Caco-2 (cell line): ENCODE results near the gene ARHGEF7. TPM values are rescaled to one million over a fixed set of nuclear protein-coding genes. Genes with fewer than 3 reads are reported as not detected.
"Not testable (repeated sequence)": the region's sequence is repeated elsewhere in the genome, so short reads cannot be mapped to it uniquely, and the experiment has no call there.

Experiments
- BruUV-seq: library from RNA; stranded (reverse); fragments of 400-500 nt; replicated peaks from 2 replicates; lab custom pipeline; 2021; lab: Mats Ljungman, UMichigan
- CTCF ChIA-PET: fragments of 300-600 bp; sonication (Branson Sonifier 250); formaldehyde crosslinking; loops from one replicate; lab custom pipeline; 2022; ENCODE audit warnings: antibody characterized with exemption; lab: Charles Lee
- POLR2A ChIA-PET: fragments of 300-600 bp; sonication (Branson Sonifier 250); formaldehyde crosslinking; loops from one replicate; lab custom pipeline; 2022; ENCODE audit warnings: antibody characterized with exemption; lab: Charles Lee
- DNase-seq, 2 experiments: peaks; one replicate each; pipeline versions ENCODE4 v3.0.0 to v3.0.0-alpha.2; 2020 to 2022
- H3K27me3 ChIP-seq: replicated peaks from 2 replicates; pipeline ENCODE4 v1.6.0; 2011; ENCODE audit warnings: low read length; ENCODE audit not compliant: control insufficient read depth, insufficient read depth
- H3K36me3 ChIP-seq: 2 replicates; pipeline ENCODE4 v1.5.1; 2011; ENCODE audit warnings: low read length; ENCODE audit not compliant: control insufficient read depth, insufficient read depth
- H3K4me1 ChIP-seq: fragments of 250-450 bp; sonication (Bioruptor Pico); 2 replicates; pipeline ENCODE4 v1.5.1; 2020; ENCODE audit warnings: mild to moderate bottlenecking
- H3K4me3 ChIP-seq: 2 replicates; pipeline ENCODE4 v1.5.1; 2011; ENCODE audit warnings: low read depth, mild to moderate bottlenecking, control low read depth, low read length
- H3K9me3 ChIP-seq: fragments of 250-450 bp; sonication (Bioruptor Pico); 2 replicates; pipeline ENCODE4 v1.5.1; 2020; ENCODE audit warnings: mild to moderate bottlenecking, moderate library complexity
- H3K27ac Mint-ChIP-seq: one replicate; pipeline ENCODE4 v1.8.0; 2022; ENCODE audit warnings: mixed read lengths; ENCODE audit not compliant: unreplicated experiment
- H3K27me3 Mint-ChIP-seq: one replicate; pipeline ENCODE4 v1.8.0; 2022; ENCODE audit warnings: mixed read lengths; ENCODE audit not compliant: insufficient read depth, unreplicated experiment
- H3K36me3 Mint-ChIP-seq: one replicate; pipeline ENCODE4 v1.8.0; 2022; ENCODE audit warnings: mild to moderate bottlenecking, mixed read lengths; ENCODE audit not compliant: insufficient read depth, unreplicated experiment
- H3K4me1 Mint-ChIP-seq: one replicate; pipeline ENCODE4 v1.8.0; 2022; ENCODE audit warnings: low read depth, mixed read lengths; ENCODE audit not compliant: unreplicated experiment
- H3K4me3 Mint-ChIP-seq: one replicate; pipeline ENCODE4 v1.8.0; 2022; ENCODE audit warnings: mild to moderate bottlenecking, moderate library complexity, mixed read lengths; ENCODE audit not compliant: unreplicated experiment
- H3K9me3 Mint-ChIP-seq: one replicate; pipeline ENCODE4 v1.8.0; 2022; ENCODE audit warnings: mixed read lengths; ENCODE audit not compliant: unreplicated experiment
- CTCF ChIP-seq, 2 experiments: fragments of 200-600 bp in 1 of 2; IDR thresholded peaks; 1 replicate in 1 of 2; 2 replicates in 1 of 2; pipeline versions ENCODE4 v1.5.1 to v1.8.0; 2011 to 2022; ENCODE audit warnings: antibody characterized with exemption in 1 of 2, control low read depth in 1 of 2, inconsistent platforms in 1 of 2, low read depth in 1 of 2, low read length in 1 of 2, mild to moderate bottlenecking in 1 of 2, moderate library complexity in 1 of 2; ENCODE audit not compliant: insufficient read depth in 1 of 2, severe bottlenecking in 1 of 2, unreplicated experiment in 1 of 2
- intact Hi-C: fragments of 100-400 bp; cut with micrococcal nuclease; formaldehyde crosslinking; loops from one replicate; pipeline ENCODE4 v1.10.0; 2022; ENCODE audit not compliant: unreplicated experiment
- total RNA-seq: library from RNA; stranded (reverse); gene quantifications from 2 replicates; pipeline ENCODE4 v1.2.3, GENCODE V29; 2022

The ARHGEF7 gene
- total RNA-seq, 1 experiment from 2014 or later = 60.5 TPM

- Mint-ChIP-seq H3K36me3 (peaks cover 22% of the 10 kb centered on the region), H3K27ac (no peak overlapping the region), H3K9me3 (peaks cover 16% of the 10 kb centered on the region), H3K27me3 (no peaks in the 10 kb centered on the region), H3K4me1 (peaks cover 4% of the 10 kb centered on the region), H3K4me3 (no peak overlapping the region)
- CTCF ChIA-PET = no interaction called here
- no peak overlapping the region for H3K4me3 ChIP-seq
- intact Hi-C loops = no loop called here
- no peak for DNase-seq
- POLR2A ChIA-PET = no interaction called here
- no peak for TF ChIP-seq CTCF (IDR thresholded peaks at IDR 0.05; ENCODE audit: insufficient read depth in 1 of 2, low read depth in 1 of 2, low read length in 1 of 2, severe bottlenecking in 1 of 2, unreplicated experiment in 1 of 2)
- H3K4me1 ChIP-seq = no peaks in the 10 kb centered on the region
- no TSS peak for BruUV-seq
- no peaks in the 10 kb centered on the region for H3K27me3 ChIP-seq
- H3K9me3 ChIP-seq = no peaks in the 10 kb centered on the region
- peaks cover 2% of the 10 kb centered on the region for H3K36me3 ChIP-seq
Observed at GRCh38 chr13:111187960-111188541, 72.9 kb downstream of the ARHGEF7 start.

GRCh38 chr13:111189064-111189505, 74.0 kb downstream of the ARHGEF7 start:
- H3K27me3 Mint-ChIP-seq, POLR2A ChIA-PET, H3K4me1 Mint-ChIP-seq, H3K36me3 ChIP-seq, CTCF ChIA-PET, intact Hi-C loops, H3K4me3 ChIP-seq, H3K27ac Mint-ChIP-seq, H3K27me3 ChIP-seq, BruUV-seq, H3K9me3 ChIP-seq, DNase-seq, H3K4me1 ChIP-seq, H3K4me3 Mint-ChIP-seq: not testable (repeated sequence)
- Mint-ChIP-seq H3K9me3 (peaks cover 16% of the 10 kb centered on the region), H3K36me3 (peaks cover 22% of the 10 kb centered on the region)

GRCh38 chr13:111189516-111189915, 74.4 kb downstream of the ARHGEF7 start:
- H3K4me3 Mint-ChIP-seq, H3K4me1 Mint-ChIP-seq, intact Hi-C loops, H3K4me3 ChIP-seq, H3K36me3 ChIP-seq, H3K27ac Mint-ChIP-seq, BruUV-seq, CTCF ChIA-PET, POLR2A ChIA-PET, H3K4me1 ChIP-seq, H3K9me3 ChIP-seq, H3K27me3 ChIP-seq, DNase-seq, H3K27me3 Mint-ChIP-seq: not testable (repeated sequence)
- peaks cover 22% of the 10 kb centered on the region for H3K36me3 Mint-ChIP-seq
- H3K9me3 Mint-ChIP-seq = peaks cover 16% of the 10 kb centered on the region

GRCh38 chr13:111193223-111193622, 78.1 kb downstream of the ARHGEF7 start:
- POLR2A ChIA-PET, H3K27me3 ChIP-seq, H3K4me1 ChIP-seq, DNase-seq, H3K27me3 Mint-ChIP-seq, H3K36me3 ChIP-seq, H3K4me3 Mint-ChIP-seq, H3K27ac Mint-ChIP-seq, intact Hi-C loops, CTCF ChIA-PET, H3K9me3 ChIP-seq, H3K4me3 ChIP-seq, BruUV-seq, H3K4me1 Mint-ChIP-seq: not testable (repeated sequence)
- peaks cover 28% of the 10 kb centered on the region for H3K9me3 Mint-ChIP-seq
- H3K36me3 Mint-ChIP-seq = peaks cover 27% of the 10 kb centered on the region

- H3K4me3 Mint-ChIP-seq, H3K4me3 ChIP-seq, H3K27me3 Mint-ChIP-seq, intact Hi-C loops, H3K27me3 ChIP-seq, H3K9me3 ChIP-seq, CTCF ChIA-PET, H3K4me1 Mint-ChIP-seq, H3K36me3 ChIP-seq, BruUV-seq, H3K4me1 ChIP-seq, DNase-seq, POLR2A ChIA-PET, H3K27ac Mint-ChIP-seq: not testable (repeated sequence)
- Mint-ChIP-seq H3K36me3 (peaks cover 38% of the 10 kb centered on the region), H3K9me3 (peaks cover 28% of the 10 kb centered on the region)
Observed at GRCh38 chr13:111194651-111195050, 79.5 kb downstream of the ARHGEF7 start.

- H3K27me3 Mint-ChIP-seq, BruUV-seq, H3K27ac Mint-ChIP-seq, H3K36me3 ChIP-seq, H3K4me3 Mint-ChIP-seq, H3K4me3 ChIP-seq, DNase-seq, POLR2A ChIA-PET, H3K9me3 ChIP-seq, CTCF ChIA-PET, H3K4me1 Mint-ChIP-seq, H3K27me3 ChIP-seq, intact Hi-C loops: not testable (repeated sequence)
- H3K4me1 ChIP-seq = peaks cover 11% of the 10 kb centered on the region; the same call in 1 of the 2 replicates
- H3K36me3 Mint-ChIP-seq = peaks cover 32% of the 10 kb centered on the region
- H3K9me3 Mint-ChIP-seq = peaks cover 11% of the 10 kb centered on the region
Observed at GRCh38 chr13:111198732-111199378, 83.7 kb downstream of the ARHGEF7 start.
